HG02885 (cell line): ENCODE data around the gene CLMN.
"Not testable (repeated sequence)": the region's sequence is repeated elsewhere in the genome, so short reads cannot be mapped to it uniquely, and the experiment has no call there.

Source experiments
- ATAC-seq: cut with Tn5 transposase; IDR thresholded peaks from one replicate; pipeline ENCODE4 v1.9.1; 2021; ENCODE audit warnings: mild to moderate bottlenecking; ENCODE audit not compliant: unreplicated experiment, poor library complexity

CLMN gene

GRCh38 chr14:95150910-95151309 is 168.8 kb downstream of the CLMN start:
- no peak for ATAC-seq

GRCh38 chr14:95149441-95149840 is 170.3 kb downstream of the CLMN start:
- ATAC-seq: no peak

GRCh38 chr14:95147597-95147996 is 172.1 kb downstream of the CLMN start:
- ATAC-seq: no peak

GRCh38 chr14:95146079-95146771 is 173.5 kb downstream of the CLMN start:
- no peak for ATAC-seq

- ATAC-seq: no peak
Measured at GRCh38 chr14:95144849-95145248, 174.9 kb downstream of the CLMN start.

- no peak for ATAC-seq
Measured at GRCh38 chr14:95143808-95144620, 175.7 kb downstream of the CLMN start.

- ATAC-seq: no peak
Measured at GRCh38 chr14:95142208-95142607, 177.5 kb downstream of the CLMN start.

GRCh38 chr14:95141684-95142083 is 178.0 kb downstream of the CLMN start:
- no peak for ATAC-seq

- ATAC-seq: no peak
Measured at GRCh38 chr14:95140060-95140858, 179.4 kb downstream of the CLMN start.

GRCh38 chr14:95138876-95139275 is 180.8 kb downstream of the CLMN start:
- ATAC-seq: no peak

- ATAC-seq: not testable (repeated sequence)
Measured at GRCh38 chr14:95138455-95138854, 181.3 kb downstream of the CLMN start.

- ATAC-seq: no peak
Measured at GRCh38 chr14:95137804-95138167, 181.9 kb downstream of the CLMN start.

GRCh38 chr14:95137164-95137803 is 182.4 kb downstream of the CLMN start:
- ATAC-seq: no peak

- ATAC-seq: no peak
Measured at GRCh38 chr14:95136631-95137030, 183.1 kb downstream of the CLMN start.

- ATAC-seq: no peak
Measured at GRCh38 chr14:95134304-95134933, 185.3 kb downstream of the CLMN start.

- ATAC-seq: no peak
Measured at GRCh38 chr14:95133282-95133681, 186.4 kb downstream of the CLMN start.

- ATAC-seq: no peak
Measured at GRCh38 chr14:95132760-95133159, 186.9 kb downstream of the CLMN start.
